Peyer's patch (tissue), 4 donors: ENCODE measurements around the gene SMAD6. TPM values are rescaled to one million over a fixed set of nuclear protein-coding genes. Genes with fewer than 3 reads are reported as not detected.

Experiments used
- DNase-seq, 3 donors: peaks; one replicate each; pipeline ENCODE4 v3.0.0-alpha.2; 2017 to 2019
- H3K27ac ChIP-seq, 4 donors: fragments of 200-600 bp; sonication (generic); one replicate each; pipeline ENCODE4 v1.5.1; 2016 to 2019
- H3K27me3 ChIP-seq, 2 donors: fragments of 200-600 bp; sonication (generic); one replicate each; pipeline ENCODE4 v1.5.1; 2019
- H3K36me3 ChIP-seq, 3 donors: fragments of 200-600 bp; sonication (generic); one replicate each; pipeline ENCODE4 v1.5.1; 2016 to 2019
- H3K4me1 ChIP-seq, 4 donors: fragments of 200-600 bp; sonication (generic); one replicate each; pipeline ENCODE4 v1.5.1; 2016 to 2019
- H3K4me3 ChIP-seq, 4 donors: fragments of 200-600 bp; sonication (generic); 1 replicate in 3 of 4; 2 replicates in 1 of 4; pipeline ENCODE4 v1.5.1; 2016 to 2019; ENCODE audit warnings: mild to moderate bottlenecking in 1 of 4
- H3K9me3 ChIP-seq, 4 donors: fragments of 200-600 bp; sonication (generic); one replicate each; pipeline ENCODE4 v1.5.1; 2016 to 2019; ENCODE audit warnings: mild to moderate bottlenecking in 1 of 4
- POLR2A ChIP-seq, 2 donors: fragments of 450-650 bp; IDR thresholded peaks; one replicate each; pipeline ENCODE4 v1.5.1; 2017; ENCODE audit warnings: antibody characterized with exemption in 2 of 2, mild to moderate bottlenecking in 2 of 2, moderate library complexity in 2 of 2
- total RNA-seq, 4 donors: library from RNA; depleted of rRNA; stranded (reverse); fragments of >200 nt; gene quantifications; one replicate each; pipeline ENCODE4 v1.1.0, GENCODE V29; 2016
- TF ChIP-seq, protein P1 (sequence below), 6 experiments: fragments of 450-650 bp in 4 of 6; fragments of 200-600 bp in 2 of 6; sonication (generic) in 1 of 6; IDR thresholded peaks; one replicate each; pipeline ENCODE4 v1.5.1; 2017 to 2019; ENCODE audit warnings: antibody characterized with exemption in 6 of 6, mild to moderate bottlenecking in 3 of 6, moderate library complexity in 1 of 6

SMAD6 gene
- total RNA-seq, 4 donors from 2014 or later, result 11.0 to 34.9 (median 25.5) TPM

DNA sequence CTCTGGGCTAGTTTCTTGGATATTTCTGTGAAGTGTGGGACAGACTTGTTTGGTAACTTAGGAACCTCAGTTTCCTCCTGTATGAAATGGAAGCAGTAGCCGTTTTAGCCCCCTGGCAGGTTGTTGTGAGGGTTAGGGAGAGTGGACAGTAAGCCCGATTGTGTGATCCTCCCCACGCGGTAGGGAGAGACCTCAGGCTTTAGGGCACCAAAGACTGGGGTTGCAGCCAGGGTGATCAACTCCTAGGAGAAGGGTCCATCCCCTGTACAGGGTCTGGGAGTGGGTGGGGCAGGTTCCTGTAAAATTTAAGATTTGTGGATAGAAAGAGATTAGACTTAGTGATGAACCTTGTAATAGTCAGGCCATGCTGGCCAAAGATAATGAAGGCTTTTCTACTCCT, 120.5 kb downstream of the SMAD6 start:
- no peaks in the 10 kb centered on the region for H3K27me3 ChIP-seq
- peak in 1 of 3 donors; percentile 9 for DNase-seq
- no peaks in the 10 kb centered on the region for H3K9me3 ChIP-seq
- H3K4me3 ChIP-seq, result no peak overlapping the region
- no peaks in the 10 kb centered on the region for H3K4me1 ChIP-seq
- no peaks in the 10 kb centered on the region for H3K36me3 ChIP-seq
- TF ChIP-seq, protein P1, sequence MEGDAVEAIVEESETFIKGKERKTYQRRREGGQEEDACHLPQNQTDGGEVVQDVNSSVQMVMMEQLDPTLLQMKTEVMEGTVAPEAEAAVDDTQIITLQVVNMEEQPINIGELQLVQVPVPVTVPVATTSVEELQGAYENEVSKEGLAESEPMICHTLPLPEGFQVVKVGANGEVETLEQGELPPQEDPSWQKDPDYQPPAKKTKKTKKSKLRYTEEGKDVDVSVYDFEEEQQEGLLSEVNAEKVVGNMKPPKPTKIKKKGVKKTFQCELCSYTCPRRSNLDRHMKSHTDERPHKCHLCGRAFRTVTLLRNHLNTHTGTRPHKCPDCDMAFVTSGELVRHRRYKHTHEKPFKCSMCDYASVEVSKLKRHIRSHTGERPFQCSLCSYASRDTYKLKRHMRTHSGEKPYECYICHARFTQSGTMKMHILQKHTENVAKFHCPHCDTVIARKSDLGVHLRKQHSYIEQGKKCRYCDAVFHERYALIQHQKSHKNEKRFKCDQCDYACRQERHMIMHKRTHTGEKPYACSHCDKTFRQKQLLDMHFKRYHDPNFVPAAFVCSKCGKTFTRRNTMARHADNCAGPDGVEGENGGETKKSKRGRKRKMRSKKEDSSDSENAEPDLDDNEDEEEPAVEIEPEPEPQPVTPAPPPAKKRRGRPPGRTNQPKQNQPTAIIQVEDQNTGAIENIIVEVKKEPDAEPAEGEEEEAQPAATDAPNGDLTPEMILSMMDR (IDR thresholded peaks at IDR 0.05), result no peak
- TF ChIP-seq POLR2A (IDR thresholded peaks at IDR 0.05), result no peak
- no peak overlapping the region for H3K27ac ChIP-seq

DNA sequence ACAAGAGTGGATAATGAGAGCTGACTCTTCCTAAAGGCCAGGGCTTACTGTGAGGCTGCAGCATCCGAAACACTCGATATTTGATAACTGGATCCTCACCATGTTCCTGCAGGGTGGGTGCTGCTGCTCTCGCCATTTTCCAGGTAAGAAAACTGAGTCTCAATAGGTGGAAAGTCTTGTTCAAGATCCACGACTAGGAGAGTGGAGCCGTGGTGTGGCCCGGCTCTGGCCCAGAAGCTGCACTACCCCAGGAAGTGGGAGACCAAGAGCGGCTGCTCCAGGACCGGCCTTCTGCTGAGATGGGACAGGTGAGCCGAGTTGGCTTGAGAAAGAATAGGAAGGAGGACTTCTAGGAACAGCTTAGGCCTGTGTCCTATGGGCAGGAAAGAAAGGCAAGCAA, 121.6 kb downstream of the SMAD6 start:
- H3K4me1 ChIP-seq, result no peaks in the 10 kb centered on the region
- no peaks in the 10 kb centered on the region for H3K27me3 ChIP-seq
- no peaks in the 10 kb centered on the region for H3K9me3 ChIP-seq
- H3K27ac ChIP-seq, result no peak overlapping the region
- H3K36me3 ChIP-seq, result no peaks in the 10 kb centered on the region
- TF ChIP-seq POLR2A (IDR thresholded peaks at IDR 0.05), result no peak
- TF ChIP-seq, protein P1 (IDR thresholded peaks at IDR 0.05), result no peak
- DNase-seq, result peak in 1 of 3 donors; percentile 9
- no peak overlapping the region for H3K4me3 ChIP-seq

DNA sequence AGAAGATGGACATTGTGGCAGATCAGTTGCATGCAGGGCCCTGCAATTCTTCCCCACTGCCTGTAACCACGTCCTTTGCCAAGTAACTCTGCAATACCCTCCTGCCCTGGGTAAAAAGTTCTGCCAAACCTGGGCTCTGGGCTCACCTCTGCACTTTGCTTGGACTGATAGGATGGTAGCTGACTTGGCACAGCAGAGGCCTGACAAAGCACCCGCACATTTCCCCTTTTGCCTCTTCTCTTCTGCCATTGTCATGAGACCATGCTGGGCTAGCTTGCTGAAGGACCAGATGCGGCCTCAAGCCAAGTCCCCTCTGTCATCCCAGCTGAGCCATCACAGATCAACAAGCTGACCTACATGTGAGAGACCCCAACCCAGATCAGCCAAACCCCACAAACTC, 122.4 kb downstream of the SMAD6 start:
- Histone ChIP-seq H3K9me3 (no peaks in the 10 kb centered on the region), H3K27me3 (no peaks in the 10 kb centered on the region), H3K27ac (no peak overlapping the region), H3K4me3 (no peak overlapping the region), H3K4me1 (no peaks in the 10 kb centered on the region), H3K36me3 (no peaks in the 10 kb centered on the region)
- TF ChIP-seq, protein P1 (IDR thresholded peaks at IDR 0.05), result no peak
- no peak for TF ChIP-seq POLR2A (IDR thresholded peaks at IDR 0.05)
- peak in 1 of 3 donors; percentile 26 for DNase-seq

DNA sequence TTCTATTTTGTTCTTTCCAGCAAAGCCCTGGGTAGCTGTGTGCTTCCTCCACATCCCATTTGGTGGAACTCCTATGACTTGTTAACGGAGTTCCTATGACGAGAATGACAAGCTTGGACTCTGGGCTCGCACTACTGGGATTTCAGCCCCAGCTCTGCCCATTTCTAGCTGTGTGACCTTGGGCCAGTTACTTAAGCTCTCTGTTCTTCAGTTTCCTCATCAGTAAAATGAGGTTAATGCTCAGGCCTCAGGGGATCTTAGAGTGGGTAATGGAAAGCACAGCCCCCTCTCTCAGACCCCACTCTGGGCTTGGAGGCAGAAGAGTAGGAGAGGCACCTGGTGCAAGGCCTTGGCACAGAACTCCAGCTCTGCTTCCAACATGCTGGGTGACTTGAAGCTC, 123.1 kb downstream of the SMAD6 start:
- TF ChIP-seq, protein P1 (IDR thresholded peaks at IDR 0.05), result no peak
- TF ChIP-seq POLR2A (IDR thresholded peaks at IDR 0.05), result no peak
- DNase-seq, result no peak
- no peaks in the 10 kb centered on the region for H3K9me3 ChIP-seq
- no peaks in the 10 kb centered on the region for H3K27me3 ChIP-seq
- H3K36me3 ChIP-seq, result no peaks in the 10 kb centered on the region
- H3K27ac ChIP-seq, result no peak overlapping the region
- no peaks in the 10 kb centered on the region for H3K4me1 ChIP-seq
- no peak overlapping the region for H3K4me3 ChIP-seq

DNA sequence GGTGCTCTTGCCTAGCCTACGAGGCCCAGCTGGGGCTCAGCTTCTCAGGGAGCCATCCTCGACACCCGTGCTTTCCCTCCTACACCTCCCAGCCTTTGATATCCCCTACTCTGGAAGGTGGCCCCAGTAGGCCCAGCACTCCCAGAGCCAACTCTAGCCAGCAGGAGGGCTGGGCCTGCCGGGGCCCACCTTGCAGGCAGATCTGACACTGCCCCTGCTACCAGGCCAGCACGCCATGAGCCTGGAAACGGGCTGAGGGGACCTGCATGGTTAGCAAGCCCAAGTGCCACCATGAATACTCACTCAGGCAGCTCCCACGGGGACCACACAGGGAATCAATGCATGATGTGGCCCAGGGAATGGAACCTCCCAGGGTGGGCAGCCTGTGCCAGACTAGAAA, 123.7 kb downstream of the SMAD6 start:
- Histone ChIP-seq H3K9me3 (no peaks in the 10 kb centered on the region), H3K4me3 (no peak overlapping the region), H3K4me1 (no peaks in the 10 kb centered on the region), H3K36me3 (no peaks in the 10 kb centered on the region), H3K27ac (no peak overlapping the region), H3K27me3 (no peaks in the 10 kb centered on the region)
- no peak for DNase-seq
- no peak for TF ChIP-seq POLR2A (IDR thresholded peaks at IDR 0.05)
- TF ChIP-seq, protein P1 (IDR thresholded peaks at IDR 0.05), result no peak

DNA sequence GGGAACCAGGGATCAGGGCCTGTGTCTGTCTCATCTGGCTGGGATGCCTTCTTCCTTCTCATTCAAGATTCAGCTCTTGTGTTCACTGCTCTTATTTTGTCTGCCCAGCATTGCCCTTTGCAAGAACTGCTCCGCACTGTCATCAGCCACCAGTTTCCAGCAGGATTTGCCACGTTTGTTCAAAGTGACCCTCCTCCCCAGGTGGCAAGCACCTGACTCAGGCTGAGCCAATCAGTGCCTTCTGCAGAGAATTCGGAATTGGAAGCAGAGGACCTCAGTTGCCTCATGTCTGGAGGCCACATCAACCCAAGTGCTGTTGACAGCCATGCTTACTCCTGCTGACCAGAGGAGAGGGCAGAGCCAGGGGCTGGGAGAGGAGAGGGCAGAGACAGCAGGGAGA, 124.5 kb downstream of the SMAD6 start:
- Histone ChIP-seq H3K4me3 (no peak overlapping the region), H3K9me3 (no peaks in the 10 kb centered on the region), H3K27ac (no peak overlapping the region), H3K27me3 (no peaks in the 10 kb centered on the region), H3K4me1 (no peaks in the 10 kb centered on the region), H3K36me3 (no peaks in the 10 kb centered on the region)
- no peak for TF ChIP-seq POLR2A (IDR thresholded peaks at IDR 0.05)
- TF ChIP-seq, protein P1 (IDR thresholded peaks at IDR 0.05), result no peak
- DNase-seq, result no peak
